H1 (cell line): ENCODE data around the gene NADSYN1. TPM values are rescaled to one million over a fixed set of nuclear protein-coding genes. Genes with fewer than 3 reads are reported as not detected.
A peak's percentile ranks its signal among the peaks of the same experiment; 100 is the strongest.

Experiments
- CTCF ChIA-PET: fragments of 300-600 bp; sonication (Branson Sonifier 250); formaldehyde crosslinking; loops from one replicate; lab custom pipeline; 2021; ENCODE audit not compliant: partially characterized antibody; lab: Charles Lee
- POLR2A ChIA-PET: fragments of 300-600 bp; sonication (Branson Sonifier 250); formaldehyde crosslinking; loops from one replicate; lab custom pipeline; 2021; ENCODE audit warnings: inconsistent platforms; ENCODE audit not compliant: partially characterized antibody; lab: Charles Lee
- DNase-seq, 2 experiments: peaks; one replicate each; pipeline versions ENCODE4 v3.0.0 to v3.0.0-alpha.2; 2010 to 2022; ENCODE audit warnings: low spot score in 2 of 2, low read depth in 1 of 2, mixed read lengths in 1 of 2
- FAIRE-seq: peaks from 2 replicates; lab custom pipeline; 2011; peaks lifted over from hg19 to GRCh38; lab: Jason Lieb, UNC
- H2AFZ ChIP-seq: 2 replicates; pipeline ENCODE4 v1.8.1; 2012; ENCODE audit warnings: low read length, inconsistent platforms
- H2AK5ac ChIP-seq: 2 replicates; pipeline ENCODE4 v1.6.1; 2013; ENCODE audit warnings: low read depth, low read length
- H2BK120ac ChIP-seq: replicated peaks from 2 replicates; pipeline ENCODE3; 2013; ENCODE audit warnings: low read depth, low read length, inconsistent platforms
- H2BK12ac ChIP-seq: 2 replicates; pipeline ENCODE4 v1.6.1; 2013; ENCODE audit warnings: low read depth, low read length
- H2BK15ac ChIP-seq: 2 replicates; pipeline ENCODE4 v1.6.1; 2013; ENCODE audit warnings: low read length
- H2BK20ac ChIP-seq: 2 replicates; pipeline ENCODE4 v1.6.1; 2013; ENCODE audit warnings: low read length
- H2BK5ac ChIP-seq: 2 replicates; pipeline ENCODE4 v1.6.1; 2013; ENCODE audit warnings: low read depth, low read length
- H3K14ac ChIP-seq: 2 replicates; pipeline ENCODE4 v1.6.1; 2013; ENCODE audit warnings: inconsistent platforms; ENCODE audit not compliant: insufficient read length
- H3K18ac ChIP-seq: 2 replicates; pipeline ENCODE4 v1.6.1; 2013; ENCODE audit warnings: low read length; ENCODE audit errors: extremely low read depth
- H3K23ac ChIP-seq: 2 replicates; pipeline ENCODE4 v1.6.1; 2013; ENCODE audit warnings: inconsistent platforms; ENCODE audit not compliant: insufficient read length
- H3K23me2 ChIP-seq: 2 replicates; pipeline ENCODE4 v1.6.1; 2013; ENCODE audit warnings: low read depth, low read length
- H3K27ac ChIP-seq: 2 replicates; pipeline ENCODE4 v1.6.1; 2011; ENCODE audit warnings: low read depth, low read length, inconsistent platforms
- H3K27me3 ChIP-seq, 4 experiments: replicated peaks in 1 of 4; 1 replicate in 1 of 4; 2 replicates in 3 of 4; pipeline versions ENCODE4 v1.6.1 to v1.8.1; 2011 to 2013; ENCODE audit warnings: low read length in 3 of 4, mild to moderate bottlenecking in 3 of 4, inconsistent platforms in 2 of 4, mixed read lengths in 2 of 4, moderate library complexity in 1 of 4; ENCODE audit not compliant: control insufficient read depth in 3 of 4, insufficient read depth in 3 of 4; ENCODE audit errors: extremely low read depth in 1 of 4
- H3K36me3 ChIP-seq, 4 experiments: 2 replicates each; pipeline versions ENCODE4 v1.6.1 to v1.8.1; 2011 to 2013; ENCODE audit warnings: mild to moderate bottlenecking in 4 of 4, low read length in 3 of 4, moderate library complexity in 2 of 4, control low read depth in 1 of 4, inconsistent platforms in 1 of 4; ENCODE audit not compliant: insufficient read depth in 4 of 4, control insufficient read depth in 2 of 4
- H3K4ac ChIP-seq: replicated peaks from 2 replicates; pipeline ENCODE3; 2013; ENCODE audit warnings: low read length, low read depth, mixed read lengths, inconsistent platforms; ENCODE audit not compliant: insufficient read length
- H3K4me1 ChIP-seq, 4 experiments: replicated peaks in 1 of 4; 1 replicate in 1 of 4; 2 replicates in 3 of 4; pipeline versions ENCODE4 v1.6.1 to v1.8.1; 2011 to 2013; ENCODE audit warnings: low read length in 3 of 4, inconsistent platforms in 2 of 4, mixed read lengths in 1 of 4; ENCODE audit not compliant: insufficient read depth in 4 of 4, control insufficient read depth in 3 of 4
- H3K4me2 ChIP-seq, 2 experiments: 2 replicates each; pipeline versions ENCODE4 v1.6.1 to v1.8.1; 2011 to 2013; ENCODE audit warnings: low read depth in 2 of 2, low read length in 2 of 2, control low read depth in 1 of 2, inconsistent platforms in 1 of 2, mild to moderate bottlenecking in 1 of 2; ENCODE audit not compliant: insufficient read depth in 1 of 2
- H3K4me3 ChIP-seq, 4 experiments: fragments of 200-600, 300-600 bp in 1 of 4; sonication (generic), shearing (Covaris generic), sonication (Bioruptor Twin) in 1 of 4; 2 replicates each; pipeline versions ENCODE4 v1.5.1 to v1.8.1; 2011 to 2016; ENCODE audit warnings: low read length in 4 of 4, low read depth in 3 of 4, control low read depth in 2 of 4, inconsistent platforms in 2 of 4, mild to moderate bottlenecking in 2 of 4, mixed read lengths in 1 of 4, moderate library complexity in 1 of 4; ENCODE audit not compliant: insufficient read depth in 2 of 4; ENCODE audit errors: extremely low read depth in 1 of 4
- H3K56ac ChIP-seq: replicated peaks from 2 replicates; pipeline ENCODE3; 2013; ENCODE audit warnings: low read depth, mild to moderate bottlenecking, mixed read lengths, low read length, inconsistent platforms; ENCODE audit not compliant: insufficient read length
- H3K79me1 ChIP-seq: 2 replicates; pipeline ENCODE4 v1.6.1; 2013; ENCODE audit warnings: low read depth, low read length, control low read depth
- H3K79me2 ChIP-seq, 2 experiments: 2 replicates each; pipeline versions ENCODE4 v1.6.1 to v1.8.1; 2012 to 2013; ENCODE audit warnings: low read length in 2 of 2, mild to moderate bottlenecking in 2 of 2, inconsistent platforms in 1 of 2; ENCODE audit not compliant: insufficient read depth in 2 of 2, control insufficient read depth in 1 of 2
- H3K9ac ChIP-seq, 4 experiments: replicated peaks in 1 of 4; 1 replicate in 1 of 4; 2 replicates in 3 of 4; pipeline versions ENCODE4 v1.6.1 to v1.8.1; 2011 to 2013; ENCODE audit warnings: low read depth in 3 of 4, low read length in 3 of 4, control low read depth in 2 of 4, mild to moderate bottlenecking in 2 of 4, moderate library complexity in 2 of 4, inconsistent platforms in 1 of 4; ENCODE audit errors: extremely low read depth in 1 of 4
- H3K9me3 ChIP-seq, 2 experiments: 2 replicates each; pipeline versions ENCODE4 v1.6.1 to v1.8.1; 2012 to 2013; ENCODE audit warnings: mild to moderate bottlenecking in 2 of 2, moderate library complexity in 2 of 2, control low read depth in 1 of 2, inconsistent platforms in 1 of 2, low read depth in 1 of 2, low read length in 1 of 2, mixed read lengths in 1 of 2; ENCODE audit not compliant: insufficient read depth in 2 of 2
- H4K20me1 ChIP-seq, 2 experiments: replicated peaks in 1 of 2; 2 replicates each; pipeline versions ENCODE3 to v1.8.1; 2011 to 2013; ENCODE audit warnings: inconsistent platforms in 2 of 2, low read length in 2 of 2, mild to moderate bottlenecking in 1 of 2; ENCODE audit not compliant: insufficient read depth in 2 of 2, control insufficient read depth in 1 of 2
- H4K5ac ChIP-seq: 2 replicates; pipeline ENCODE4 v1.6.1; 2013; ENCODE audit warnings: low read length, low read depth, mixed read lengths, inconsistent platforms; ENCODE audit not compliant: insufficient read length
- H4K8ac ChIP-seq: 2 replicates; pipeline ENCODE4 v1.8.0; 2013; ENCODE audit warnings: mild to moderate bottlenecking, moderate library complexity, low read length, inconsistent platforms; ENCODE audit not compliant: insufficient read depth; ENCODE audit errors: extremely low read depth
- H4K91ac ChIP-seq: replicated peaks from 2 replicates; pipeline ENCODE3; 2013; ENCODE audit warnings: low read length, mixed read lengths, inconsistent platforms; ENCODE audit not compliant: insufficient read length
- BACH1 ChIP-seq: IDR thresholded peaks from 2 replicates; pipeline ENCODE4 v1.6.1; 2012; ENCODE audit warnings: low read length, improper control_type of control experiment
- CBX5 ChIP-seq: fragments of 300-800, 300-1000 bp; sonication (generic); IDR thresholded peaks from 2 replicates; pipeline ENCODE4 v1.7.1; 2016; ENCODE audit warnings: antibody characterized with exemption, low read length, low read depth
- CBX8 ChIP-seq: fragments of 300-800, 300-1000 bp; sonication (generic); IDR thresholded peaks from 2 replicates; pipeline ENCODE4 v1.7.1; 2016; ENCODE audit warnings: low read depth, low read length, borderline replicate concordance
- FOSL1 ChIP-seq: IDR thresholded peaks from 2 replicates; pipeline ENCODE4 v1.6.1; 2011; ENCODE audit warnings: mild to moderate bottlenecking, low read depth, low read length, moderate library complexity; ENCODE audit not compliant: insufficient read depth
- HDAC2 ChIP-seq, 2 experiments: fragments of 300-600 bp in 1 of 2; sonication (generic) in 1 of 2; IDR thresholded peaks; 2 replicates each; pipeline ENCODE4 v1.6.1; 2011 to 2012; ENCODE audit warnings: low read depth in 2 of 2, low read length in 2 of 2, mild to moderate bottlenecking in 2 of 2, moderate library complexity in 2 of 2, borderline replicate concordance in 1 of 2, inconsistent platforms in 1 of 2
- KDM4A ChIP-seq: IDR thresholded peaks from one replicate; pipeline ENCODE4 v1.7.1; 2012; ENCODE audit warnings: low read depth, mild to moderate bottlenecking, moderate library complexity, low read length, inconsistent platforms; ENCODE audit not compliant: severe bottlenecking
- POLR2AphosphoS5 ChIP-seq: IDR thresholded peaks from 2 replicates; pipeline ENCODE4 v1.6.1; 2011; ENCODE audit warnings: low read depth, low read length
- RBBP5 ChIP-seq: IDR thresholded peaks from 2 replicates; pipeline ENCODE4 v1.7.1; 2012; ENCODE audit warnings: low read depth, mild to moderate bottlenecking, inconsistent platforms, low read length, moderate library complexity, borderline replicate concordance
- SP4 ChIP-seq: IDR thresholded peaks from 2 replicates; pipeline ENCODE4 v1.6.1; 2012; ENCODE audit warnings: low read length, inconsistent platforms
- SUZ12 ChIP-seq: fragments of 200-600 bp; sonication (generic); IDR thresholded peaks from 2 replicates; pipeline ENCODE4 v1.6.1; 2012; ENCODE audit warnings: mild to moderate bottlenecking, inconsistent platforms, low read length, moderate library complexity, mixed read lengths
- TEAD4 ChIP-seq: IDR thresholded peaks from 2 replicates; pipeline ENCODE4 v1.6.1; 2012; ENCODE audit warnings: low read depth, low read length, inconsistent platforms, mixed read lengths
- WGBS, 2 experiments: shearing (Covaris generic) in 1 of 2; methylation state at CpG; one replicate each; pipeline versions ENCODE4 v1.1.6 to v1.1.7; 2013 to 2015; ENCODE audit warnings: low lambda C conversion rate in 2 of 2, mixed read lengths in 2 of 2, inconsistent platforms in 1 of 2, low coverage in 1 of 2, missing lambda C conversion rate in 1 of 2; ENCODE audit not compliant: insufficient replicate concordance in 2 of 2, insufficient coverage in 1 of 2, insufficient read length in 1 of 2; ENCODE audit errors: extremely low coverage in 1 of 2, missing lambda C conversion rate in 1 of 2; 5-methylcytosine and 5-hydroxymethylcytosine counted together
- polyA plus RNA-seq, 7 experiments: library from polyadenylated mRNA; depleted of rRNA in 3 of 7; stranded (reverse) in 5 of 7; unstranded in 2 of 7; fragments of >200 nt in 5 of 7; fragments of 200-250 nt in 2 of 7; gene quantifications; 1 replicate in 5 of 7; 2 replicates in 1 of 7; 4 replicates in 1 of 7; pipeline versions ENCODE4 v1.2.1 to v1.2.3, GENCODE V29; 2011 to 2013; ENCODE audit warnings: missing spikeins in 2 of 7, mixed read lengths in 2 of 7
- total RNA-seq: library from RNA; stranded (reverse); fragmentation: NEBNext Ultra II Directional; extraction: Animal tissue kit (Norgen Biotek cat#: 25700); gene quantifications from 2 replicates; pipeline ENCODE4 v1.2.1, GENCODE V29; 2021

NADSYN1 gene
- total and polyA plus RNA-seq, 2 of the 8 experiments (the other 6 are each of a cell fraction or from before 2014, with no cell fraction given): 38.3 to 38.6 TPM

DNA sequence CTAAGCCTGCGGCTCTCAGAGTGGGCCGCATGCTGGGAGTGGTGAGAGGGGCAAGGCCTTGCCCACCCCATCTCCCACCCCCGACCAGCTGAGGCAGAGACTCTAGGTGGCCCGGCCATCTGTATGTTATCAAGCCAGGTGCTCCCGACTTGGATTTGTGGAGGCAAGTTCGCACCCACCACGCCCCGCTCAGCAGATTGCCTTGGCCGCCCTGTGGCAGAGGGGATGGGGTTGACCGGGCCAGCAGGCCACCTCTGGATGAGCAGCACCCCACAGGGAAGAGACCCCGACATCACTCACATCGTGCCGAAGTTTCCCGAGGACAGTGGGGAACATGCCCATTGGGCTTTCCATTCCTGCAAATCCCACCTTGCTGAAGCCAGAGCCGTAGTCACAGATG lies 45.6 kb upstream of the NADSYN1 start:
- Histone ChIP-seq H3K18ac (no peak overlapping the region), H2BK20ac (0 out of 2 replicates have a peak overlapping the region, but pooled peaks have one; percentile 21), H3K9me3 (peaks cover 4 to 5% of the 10 kb centered on the region in 2 experiments; a peak in 2 of 4 replicates), H4K5ac (no peak overlapping the region), H4K8ac (peak overlapping the region; percentile 41; the same call in 1 of the 2 replicates), H2BK15ac (no peak overlapping the region), H3K56ac (no peak overlapping the region), H2BK5ac (no peak overlapping the region), H2AFZ (no peak overlapping the region), H4K91ac (no peak overlapping the region), H3K23me2 (no peaks in the 10 kb centered on the region), H3K9ac (no peak overlapping the region), H3K14ac (no peak overlapping the region), H3K27me3 (no peaks in the 10 kb centered on the region; a peak in 1 of 7 replicates), H2BK12ac (no peak overlapping the region), H3K79me2 (no peaks in the 10 kb centered on the region), H3K4me2 (no peak overlapping the region), H3K36me3 (no peaks in the 10 kb centered on the region), H2AK5ac (no peak overlapping the region), H3K4ac (no peak overlapping the region), H3K4me3 (no peak overlapping the region), H4K20me1 (peaks cover 1% of the 10 kb centered on the region in 2 experiments), H3K27ac (no peak overlapping the region), H3K23ac (no peak overlapping the region), H2BK120ac (no peak overlapping the region), H3K79me1 (no peaks in the 10 kb centered on the region), H3K4me1 (no peaks in the 10 kb centered on the region)
- no peak for FAIRE-seq
- ChIA-PET CTCF (interaction anchor here (0.6 to 4.4 kb wide), 3 partner anchors 12 to 30 kb away, joined by 3 to 20 read pairs (median 3); no protein-coding TSS in a partner anchor), POLR2A (no interaction called here)
- WGBS, 2 experiments: 83% methylated on average over 13 of the region's 15 CpGs; no CpG with 5 or more reads in 1 of the 2 experiments
- DNase-seq: no peak
- no peak for TF ChIP-seq POLR2AphosphoS5
- no peak for TF ChIP-seq KDM4A
- no peak for TF ChIP-seq SUZ12
- TF ChIP-seq BACH1: no peak
- no peak for TF ChIP-seq CBX8
- no peak for TF ChIP-seq HDAC2 (IDR thresholded peaks at IDR 0.05; ENCODE audit: borderline replicate concordance in 1 of 2, low read depth in 2 of 2, low read length in 2 of 2)
- no peak for TF ChIP-seq SP4
- no peak for TF ChIP-seq RBBP5
- TF ChIP-seq CBX5: no peak
- no peak for TF ChIP-seq FOSL1
- no peak for TF ChIP-seq TEAD4
